Left lung (tissue), 10 donors: ENCODE results near the gene MRRF. TPM values are rescaled to one million over a fixed set of nuclear protein-coding genes. Genes with fewer than 3 reads are reported as not detected.

Experiments
- ATAC-seq: fragments of 200-7000 bp; cut with Tn5 transposase; one replicate; pipeline ENCODE4 v1.9.1; 2020; ENCODE audit warnings: moderate library complexity
- DNase-seq, 4 donors: peaks; one replicate each; pipeline ENCODE4 v3.0.0-alpha.2; 2013 to 2020
- H3K27ac ChIP-seq, 2 donors: fragments of 200-600 bp; sonication (generic) in 1 of 2; one replicate each; pipeline versions ENCODE4 v1.5.0 to v1.8.0; 2020 to 2021
- H3K27me3 ChIP-seq, 2 donors: fragments of 200-600 bp; sonication (generic) in 1 of 2; one replicate each; pipeline versions ENCODE4 v1.5.0 to v1.8.0; 2020 to 2021
- H3K36me3 ChIP-seq, 2 donors: fragments of 200-600 bp; sonication (generic) in 1 of 2; one replicate each; pipeline versions ENCODE4 v1.5.0 to v1.8.0; 2020 to 2021
- H3K4me1 ChIP-seq, 2 donors: fragments of 200-600 bp; one replicate each; pipeline ENCODE4 v1.8.0; 2021
- H3K4me3 ChIP-seq, 2 donors: fragments of 200-600 bp; sonication (generic) in 1 of 2; one replicate each; pipeline versions ENCODE4 v1.5.0 to v1.8.0; 2020 to 2021; ENCODE audit warnings: mild to moderate bottlenecking in 1 of 2
- H3K9me3 ChIP-seq, 2 donors: fragments of 200-600 bp; sonication (generic) in 1 of 2; one replicate each; pipeline versions ENCODE4 v1.5.0 to v1.8.0; 2020 to 2021
- intact Hi-C, 2 donors: fragments of 100-400 bp; cut with DNase I; formaldehyde crosslinking; loops; one replicate each; pipeline versions ENCODE4 v1.11.2 to v1.14.2; 2022
- polyA plus RNA-seq, 6 donors: library from polyadenylated mRNA; unstranded; fragments of 120-200 nt; gene quantifications; one replicate each; pipeline ENCODE4 v1.2.1, GENCODE V29; 2013; ENCODE audit not compliant: insufficient read length in 6 of 6
- total RNA-seq, 2 donors: library from RNA; stranded (reverse); fragmentation: NEBNext Ultra II Directional; extraction: Animal tissue kit (Norgen Biotek cat#: 25700); gene quantifications; one replicate each; pipeline ENCODE4 v1.2.1, GENCODE V29; 2021
- TF ChIP-seq, protein P1 (sequence below), 2 donors: fragments of 200-600 bp; sonication (generic) in 1 of 2; IDR thresholded peaks; one replicate each; pipeline versions ENCODE4 v1.5.0 to v1.8.0; 2021; ENCODE audit warnings: antibody characterized with exemption in 2 of 2
- donor health status: DM: no; HTN: yes; CAD: no.
- donor health status: DM: no; HTN: no; CAD: no.

The MRRF gene
- total and polyA plus RNA-seq, 8 donors = 21.3 to 53.0 (median 41.2) TPM

DNA sequence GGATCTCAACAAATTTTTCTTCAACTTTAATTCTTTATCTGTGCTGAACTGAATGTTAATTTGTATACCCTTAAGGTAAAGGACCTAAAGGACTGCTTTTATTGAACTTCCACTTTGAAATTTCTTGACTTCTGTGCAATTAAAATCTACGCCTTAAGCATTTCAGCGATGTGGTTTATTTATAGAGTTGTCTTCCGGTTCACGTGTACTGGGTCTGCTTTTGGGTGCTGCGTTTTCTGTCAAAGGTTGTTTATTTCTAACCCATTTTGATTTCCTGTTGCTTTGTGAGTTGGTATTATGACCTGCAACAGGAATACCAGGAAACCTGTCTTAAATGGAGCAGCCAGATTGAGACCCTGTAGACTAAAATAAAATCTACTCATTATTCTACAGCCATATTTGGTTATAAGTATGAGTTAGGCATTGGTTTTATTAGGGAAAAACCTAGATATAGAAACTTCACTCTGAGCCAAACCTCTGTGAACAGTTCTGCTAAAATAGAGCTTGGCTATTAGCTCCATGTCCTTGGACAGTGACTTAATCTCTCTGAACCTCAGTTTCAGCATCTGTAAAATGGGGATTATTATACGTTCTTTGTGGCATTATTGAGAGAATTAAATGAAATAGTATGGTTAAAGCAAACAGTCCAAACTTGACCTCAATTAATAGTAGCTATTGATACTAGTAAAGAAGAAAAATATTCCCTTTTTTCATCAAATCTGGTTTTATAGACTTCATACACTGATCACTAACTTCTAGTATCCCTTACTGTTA lies 3.5 kb downstream of the MRRF start:
- Histone ChIP-seq H3K27ac (no peak overlapping the region), H3K27me3 (no peaks in the 10 kb centered on the region), H3K4me3 (no peak overlapping the region), H3K4me1 (peaks cover 13 to 26% of the 10 kb centered on the region in 2 donors), H3K9me3 (no peaks in the 10 kb centered on the region), H3K36me3 (peaks cover 0 to 24% of the 10 kb centered on the region in 2 donors)
- no peak for DNase-seq
- intact Hi-C loops = no loop called here
- ATAC-seq = no peak
- TF ChIP-seq, protein P1, sequence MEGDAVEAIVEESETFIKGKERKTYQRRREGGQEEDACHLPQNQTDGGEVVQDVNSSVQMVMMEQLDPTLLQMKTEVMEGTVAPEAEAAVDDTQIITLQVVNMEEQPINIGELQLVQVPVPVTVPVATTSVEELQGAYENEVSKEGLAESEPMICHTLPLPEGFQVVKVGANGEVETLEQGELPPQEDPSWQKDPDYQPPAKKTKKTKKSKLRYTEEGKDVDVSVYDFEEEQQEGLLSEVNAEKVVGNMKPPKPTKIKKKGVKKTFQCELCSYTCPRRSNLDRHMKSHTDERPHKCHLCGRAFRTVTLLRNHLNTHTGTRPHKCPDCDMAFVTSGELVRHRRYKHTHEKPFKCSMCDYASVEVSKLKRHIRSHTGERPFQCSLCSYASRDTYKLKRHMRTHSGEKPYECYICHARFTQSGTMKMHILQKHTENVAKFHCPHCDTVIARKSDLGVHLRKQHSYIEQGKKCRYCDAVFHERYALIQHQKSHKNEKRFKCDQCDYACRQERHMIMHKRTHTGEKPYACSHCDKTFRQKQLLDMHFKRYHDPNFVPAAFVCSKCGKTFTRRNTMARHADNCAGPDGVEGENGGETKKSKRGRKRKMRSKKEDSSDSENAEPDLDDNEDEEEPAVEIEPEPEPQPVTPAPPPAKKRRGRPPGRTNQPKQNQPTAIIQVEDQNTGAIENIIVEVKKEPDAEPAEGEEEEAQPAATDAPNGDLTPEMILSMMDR (IDR thresholded peaks at IDR 0.05) = no peak

DNA sequence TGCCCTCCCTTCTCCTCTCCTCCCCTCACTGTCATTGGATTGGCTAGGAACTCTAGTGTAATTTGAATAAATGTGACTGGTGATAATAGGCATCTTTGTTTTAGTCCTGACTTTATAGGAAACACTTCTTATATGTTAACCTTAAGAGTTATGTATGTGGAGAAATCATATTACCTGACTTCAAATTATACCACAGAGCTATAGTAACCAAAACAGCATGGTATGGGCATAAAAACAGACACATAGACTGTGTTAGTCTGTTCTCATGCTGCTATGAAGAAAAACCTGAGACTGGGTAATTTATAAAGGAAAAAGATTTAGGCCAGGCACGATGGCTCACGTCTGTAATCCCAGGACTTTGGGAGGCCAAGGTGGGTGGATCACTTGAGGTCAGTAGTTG lies 9.4 kb downstream of the MRRF start:
- DNase-seq (no peak), ATAC-seq (no peak)
- H3K9me3 ChIP-seq = peaks cover 0 to 15% of the 10 kb centered on the region in 2 donors
- no peak overlapping the region for H3K27ac ChIP-seq
- TF ChIP-seq, protein P1 (IDR thresholded peaks at IDR 0.05) = no peak
- H3K4me3 ChIP-seq = no peak overlapping the region
- no peaks in the 10 kb centered on the region for H3K27me3 ChIP-seq
- H3K4me1 ChIP-seq = no peaks in the 10 kb centered on the region
- H3K36me3 ChIP-seq = peaks cover 0 to 50% of the 10 kb centered on the region in 2 donors
- intact Hi-C loops = no loop called here

DNA sequence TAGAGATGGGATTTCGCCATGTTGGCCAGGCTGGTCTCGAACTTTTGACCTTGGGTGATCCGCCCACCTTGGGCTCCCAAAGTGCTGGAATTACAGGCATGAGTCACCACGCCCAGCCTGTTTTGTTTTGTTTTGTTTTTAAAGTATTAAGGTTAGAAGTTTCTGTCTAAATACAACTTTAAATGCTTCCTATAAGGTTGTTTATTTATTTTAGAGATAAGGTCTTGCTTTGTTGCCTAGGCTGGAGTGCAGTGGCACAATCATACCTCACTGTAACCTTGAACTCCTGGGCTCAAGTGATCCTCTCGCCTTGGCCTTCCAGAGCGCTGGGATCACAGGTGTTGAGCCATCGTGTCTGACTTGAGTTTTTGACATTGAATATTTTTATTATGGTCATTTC lies 11.4 kb downstream of the MRRF start:
- H3K36me3 ChIP-seq = peaks cover 0 to 55% of the 10 kb centered on the region in 2 donors
- intact Hi-C loops = no loop called here
- DNase-seq (no peak), ATAC-seq (no peak)
- no peaks in the 10 kb centered on the region for H3K4me1 ChIP-seq
- H3K9me3 ChIP-seq = peaks cover 0 to 15% of the 10 kb centered on the region in 2 donors
- TF ChIP-seq, protein P1 (IDR thresholded peaks at IDR 0.05) = no peak
- H3K27me3 ChIP-seq = no peaks in the 10 kb centered on the region
- no peak overlapping the region for H3K27ac ChIP-seq
- H3K4me3 ChIP-seq = no peak overlapping the region

DNA sequence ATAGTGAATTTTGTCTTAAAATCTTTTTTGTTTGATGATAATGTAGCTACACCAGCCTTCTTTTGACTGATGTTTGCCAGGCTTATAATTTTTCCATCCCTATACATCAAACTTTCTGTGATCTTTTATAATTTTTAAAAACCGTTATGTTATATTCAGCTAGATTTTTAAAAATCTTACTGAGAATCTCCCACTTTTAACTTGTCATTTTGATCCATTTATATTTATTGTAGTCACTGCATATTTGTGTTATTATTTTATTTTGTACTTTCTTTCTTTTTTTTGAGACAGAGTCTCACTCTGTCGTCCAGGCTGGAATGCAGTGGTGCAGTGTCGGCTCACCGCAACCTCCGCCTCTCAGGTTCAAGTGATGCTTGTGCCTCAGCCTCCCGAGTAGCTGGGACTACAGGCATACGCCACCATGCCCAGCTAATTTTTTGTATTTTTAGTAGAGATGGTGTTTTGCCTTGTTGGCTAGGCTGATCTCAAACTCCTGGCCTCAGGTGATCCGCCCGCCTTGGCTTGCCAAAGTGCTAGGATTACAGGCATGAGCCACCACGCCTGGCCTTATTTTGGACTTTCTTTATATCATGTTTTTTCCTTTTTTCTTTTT lies 12.7 kb downstream of the MRRF start:
- ATAC-seq = no peak
- no peak for DNase-seq
- peaks cover 0 to 57% of the 10 kb centered on the region in 2 donors for H3K36me3 ChIP-seq
- H3K27ac ChIP-seq = no peak overlapping the region
- no peaks in the 10 kb centered on the region for H3K4me1 ChIP-seq
- H3K27me3 ChIP-seq = no peaks in the 10 kb centered on the region
- intact Hi-C loops = no loop called here
- TF ChIP-seq, protein P1 (IDR thresholded peaks at IDR 0.05) = no peak
- H3K9me3 ChIP-seq = peaks cover 0 to 15% of the 10 kb centered on the region in 2 donors
- no peak overlapping the region for H3K4me3 ChIP-seq

DNA sequence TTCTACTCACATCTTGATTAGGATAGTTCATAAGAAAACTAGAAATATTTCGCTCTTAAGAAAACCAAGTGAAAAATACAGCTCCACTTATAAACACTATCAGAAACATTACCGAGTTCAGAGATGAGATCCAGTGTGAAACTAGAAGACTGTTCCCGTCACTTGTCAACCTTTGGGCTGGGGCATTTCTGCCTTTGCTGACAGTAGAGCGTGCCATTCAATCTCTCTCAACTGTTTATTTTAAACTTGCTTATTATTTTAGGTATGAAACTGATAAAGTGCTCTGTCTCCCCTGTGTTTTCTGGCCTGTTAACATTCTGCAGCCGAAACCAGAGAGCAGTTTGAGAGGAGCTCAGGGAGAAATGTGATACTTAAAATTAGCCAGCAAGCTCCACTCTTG lies 16.7 kb downstream of the MRRF start:
- TF ChIP-seq, protein P1 (IDR thresholded peaks at IDR 0.05) = no peak
- ATAC-seq (no peak), DNase-seq (no peak)
- Histone ChIP-seq H3K4me1 (no peaks in the 10 kb centered on the region), H3K4me3 (no peak overlapping the region), H3K36me3 (peaks cover 0 to 65% of the 10 kb centered on the region in 2 donors), H3K27me3 (no peaks in the 10 kb centered on the region), H3K9me3 (peaks cover 0 to 15% of the 10 kb centered on the region in 2 donors), H3K27ac (peak overlapping the region in 1 of 2 donors; percentile 11)
- intact Hi-C loops = no loop called here
